ENCODE data around the gene GIMAP7. TPM values are rescaled to one million over a fixed set of nuclear protein-coding genes. Genes with fewer than 3 reads are reported as not detected.

The GIMAP7 gene
- total RNA-seq, 1 donor from 2014 or later = 24.1 TPM

GRCh38 chr7:150564566-150564965 lies 49.9 kb downstream of the GIMAP7 start:
- H3K4me3 Mint-ChIP-seq (ENCODE audit: low read depth) = no peak overlapping the region
- peaks cover 34% of the 10 kb centered on the region for H3K36me3 Mint-ChIP-seq (ENCODE audit: low read depth)
- peaks cover 44% of the 10 kb centered on the region for H3K4me1 Mint-ChIP-seq (ENCODE audit: low read depth)
- peak overlapping the region; percentile 74 for H3K27ac Mint-ChIP-seq
- H3K27me3 Mint-ChIP-seq (ENCODE audit: low read depth) = no peaks in the 10 kb centered on the region
- intact Hi-C loops (cut with micrococcal nuclease) = loop anchor here (10.0 kb wide), 1 partner anchor 50 kb away; no protein-coding TSS in a partner anchor
- H3K9me3 Mint-ChIP-seq = peaks cover 23% of the 10 kb centered on the region
- DNase-seq (ENCODE audit: low spot score) = no peak

- Mint-ChIP-seq H3K27ac (no peak overlapping the region), H3K9me3 (peaks cover 18% of the 10 kb centered on the region), H3K27me3 (ENCODE audit: low read depth) (no peaks in the 10 kb centered on the region), H3K36me3 (ENCODE audit: low read depth) (peaks cover 36% of the 10 kb centered on the region), H3K4me1 (ENCODE audit: low read depth) (peaks cover 50% of the 10 kb centered on the region), H3K4me3 (ENCODE audit: low read depth) (peak overlapping the region; percentile 22)
- DNase-seq (ENCODE audit: low spot score) = no peak
- intact Hi-C loops (cut with micrococcal nuclease) = loop anchor here (5.0 to 10.0 kb wide), 2 partner anchors 50 to 67 kb away; partner anchors contain the start of gene GIMAP6
These were observed 50.6 kb downstream of the GIMAP7 start for GRCh38 chr7:150565239-150565638.

- Mint-ChIP-seq H3K4me1 (ENCODE audit: low read depth) (peaks cover 52% of the 10 kb centered on the region), H3K9me3 (peaks cover 9% of the 10 kb centered on the region), H3K4me3 (ENCODE audit: low read depth) (no peak overlapping the region), H3K27me3 (ENCODE audit: low read depth) (no peaks in the 10 kb centered on the region), H3K36me3 (ENCODE audit: low read depth) (peaks cover 36% of the 10 kb centered on the region), H3K27ac (no peak overlapping the region)
- DNase-seq (ENCODE audit: low spot score) = no peak
- intact Hi-C loops (cut with micrococcal nuclease) = loop anchor here (2.0 to 10.0 kb wide), 3 partner anchors 49 to 103 kb away; partner anchors contain the start of gene GIMAP6
These were observed 51.5 kb downstream of the GIMAP7 start for GRCh38 chr7:150566123-150566522.

GRCh38 chr7:150566572-150566971 lies 51.9 kb downstream of the GIMAP7 start:
- Mint-ChIP-seq H3K27me3 (ENCODE audit: low read depth) (no peaks in the 10 kb centered on the region), H3K36me3 (ENCODE audit: low read depth) (peaks cover 38% of the 10 kb centered on the region), H3K4me3 (ENCODE audit: low read depth) (peak overlapping the region; percentile 89), H3K4me1 (ENCODE audit: low read depth) (peaks cover 52% of the 10 kb centered on the region), H3K9me3 (peaks cover 6% of the 10 kb centered on the region), H3K27ac (no peak overlapping the region)
- intact Hi-C loops (cut with micrococcal nuclease) = loop anchor here (2.0 to 10.0 kb wide), 3 partner anchors 48 to 102 kb away; partner anchors contain the start of gene GIMAP6
- DNase-seq (ENCODE audit: low spot score) = no peak

- Mint-ChIP-seq H3K4me3 (ENCODE audit: low read depth) (peak within 1 kb of the TSS; percentile 89), H3K27me3 (ENCODE audit: low read depth) (no peaks in the 10 kb centered on the region), H3K36me3 (ENCODE audit: low read depth) (peaks cover 38% of the 10 kb centered on the region), H3K9me3 (peaks cover 6% of the 10 kb centered on the region), H3K27ac (peak within 1 kb of the TSS; percentile 97), H3K4me1 (ENCODE audit: low read depth) (peaks cover 52% of the 10 kb centered on the region)
- intact Hi-C loops (cut with micrococcal nuclease) = loop anchor here (2.0 to 10.0 kb wide), 3 partner anchors 48 to 102 kb away; partner anchors contain the start of gene GIMAP6
- no peak for DNase-seq (ENCODE audit: low spot score)
These were observed 52.5 kb downstream of the GIMAP7 start, which contains the start of gene GIMAP4 for GRCh38 chr7:150567169-150567568. Gene GIMAP4 (plus strand): TSS chr7:150567390. CDS start chr7:150569902, 2,512 bp downstream.

- Mint-ChIP-seq H3K4me3 (ENCODE audit: low read depth) (peak overlapping the region; percentile 89), H3K9me3 (peaks cover 13% of the 10 kb centered on the region), H3K27me3 (ENCODE audit: low read depth) (no peaks in the 10 kb centered on the region), H3K4me1 (ENCODE audit: low read depth) (peaks cover 56% of the 10 kb centered on the region), H3K27ac (peak overlapping the region; percentile 97), H3K36me3 (ENCODE audit: low read depth) (peaks cover 41% of the 10 kb centered on the region)
- intact Hi-C loops (cut with micrococcal nuclease) = loop anchor here (2.0 to 10.0 kb wide), 9 partner anchors 17 to 187 kb away; partner anchors contain the start of genes GIMAP1, GIMAP6, GIMAP7 and GIMAP8
- DNase-seq (ENCODE audit: low spot score) = no peak
These were observed 53.2 kb downstream of the GIMAP7 start for GRCh38 chr7:150567871-150568301.

- Mint-ChIP-seq H3K27me3 (ENCODE audit: low read depth) (no peaks in the 10 kb centered on the region), H3K36me3 (ENCODE audit: low read depth) (peaks cover 50% of the 10 kb centered on the region), H3K4me3 (ENCODE audit: low read depth) (peak overlapping the region; percentile 89), H3K27ac (peak overlapping the region; percentile 97), H3K4me1 (ENCODE audit: low read depth) (peaks cover 51% of the 10 kb centered on the region), H3K9me3 (peaks cover 22% of the 10 kb centered on the region)
- no peak for DNase-seq (ENCODE audit: low spot score)
- intact Hi-C loops (cut with micrococcal nuclease) = loop anchor here (2.0 to 10.0 kb wide), 8 partner anchors 16 to 186 kb away; partner anchors contain the start of genes GIMAP1, GIMAP6, GIMAP7 and GIMAP8
These were observed 54.0 kb downstream of the GIMAP7 start for GRCh38 chr7:150568714-150569113.

GRCh38 chr7:150569245-150569955 lies 54.7 kb downstream of the GIMAP7 start:
- Mint-ChIP-seq H3K4me1 (ENCODE audit: low read depth) (peaks cover 44% of the 10 kb centered on the region), H3K4me3 (ENCODE audit: low read depth) (peak overlapping the region; percentile 89), H3K27ac (peak overlapping the region; percentile 97), H3K36me3 (ENCODE audit: low read depth) (peaks cover 55% of the 10 kb centered on the region), H3K27me3 (ENCODE audit: low read depth) (no peaks in the 10 kb centered on the region), H3K9me3 (peaks cover 26% of the 10 kb centered on the region)
- no peak for DNase-seq (ENCODE audit: low spot score)
- intact Hi-C loops (cut with micrococcal nuclease) = loop anchor here (2.0 to 10.0 kb wide), 8 partner anchors 15 to 185 kb away; partner anchors contain the start of genes GIMAP1, GIMAP6, GIMAP7 and GIMAP8

Other genes starting within 250 kb of the GIMAP7 start
- gene LRRC61, start 191.5 kb upstream of the GIMAP7 start, total RNA-seq = 22.7 and 25.8 TPM in 2 replicates
- 7.0 and 7.9 TPM in 2 replicates for gene ACTR3C, start 191.3 kb upstream of the GIMAP7 start, total RNA-seq
- not detected in 2 replicates for gene RARRES2, start 173.2 kb upstream of the GIMAP7 start, total RNA-seq
- 81.5 and 82.2 TPM in 2 replicates for gene REPIN1, start 146.1 kb upstream of the GIMAP7 start, total RNA-seq
- 4.5 and 5.5 TPM in 2 replicates for gene ZNF775, start 135.5 kb upstream of the GIMAP7 start, total RNA-seq
- gene GIMAP8, start 64.2 kb upstream of the GIMAP7 start, total RNA-seq = 6.1 and 7.0 TPM in 2 replicates
- 36.7 and 39.1 TPM in 2 replicates for gene GIMAP4, start 52.5 kb downstream of the GIMAP7 start, total RNA-seq
- gene GIMAP6, start 117.5 kb downstream of the GIMAP7 start, total RNA-seq = 25.8 and 29.4 TPM in 2 replicates
- gene GIMAP2, start 170.8 kb downstream of the GIMAP7 start, total RNA-seq = 29.3 and 30.5 TPM in 2 replicates
- gene GIMAP1, start 201.7 kb downstream of the GIMAP7 start, total RNA-seq = 3.9 and 4.5 TPM in 2 replicates
- gene GIMAP5, start 222.5 kb downstream of the GIMAP7 start, total RNA-seq = 42.9 and 46.7 TPM in 2 replicates